Dermis microvascular lymphatic vessel endothelial cell (primary cell): ENCODE results near the gene DGKG. TPM values are rescaled to one million over a fixed set of nuclear protein-coding genes. Genes with fewer than 3 reads are reported as not detected.

Experiments
- DNase-seq, 2 donors: peaks; one replicate each; pipeline versions ENCODE4 v3.0.0 to v3.0.0-alpha.2; 2010; ENCODE audit warnings: low read depth in 2 of 2
- total RNA-seq: library from RNA; depleted of rRNA; stranded (reverse); fragments of >200 nt; gene quantifications from 2 replicates; pipeline ENCODE4 v1.2.1, GENCODE V29; 2014

The DGKG gene
- total RNA-seq, 1 donor from 2014 or later = 2.2 TPM

GRCh38 chr3:186318135-186318534, 43.9 kb downstream of the DGKG start:
- no peak for DNase-seq

- DNase-seq = no peak
Observed at GRCh38 chr3:186317478-186317877, 44.6 kb downstream of the DGKG start.

GRCh38 chr3:186316666-186317260, 45.3 kb downstream of the DGKG start:
- no peak for DNase-seq

GRCh38 chr3:186315581-186316354, 46.3 kb downstream of the DGKG start:
- DNase-seq = no peak

- no peak for DNase-seq
Observed at GRCh38 chr3:186314896-186315295, 47.1 kb downstream of the DGKG start.

GRCh38 chr3:186311441-186311840, 50.6 kb downstream of the DGKG start:
- DNase-seq = no peak

GRCh38 chr3:186308549-186308948, 53.5 kb downstream of the DGKG start:
- DNase-seq = no peak

- peak; percentile 18 to 56 for DNase-seq
Observed at GRCh38 chr3:186307594-186308221, 54.3 kb downstream of the DGKG start.

GRCh38 chr3:186305286-186305685, 56.7 kb downstream of the DGKG start:
- no peak for DNase-seq

- no peak for DNase-seq
Observed at GRCh38 chr3:186303965-186304364, 58.1 kb downstream of the DGKG start.

- DNase-seq = no peak
Observed at GRCh38 chr3:186299327-186299726, 62.7 kb downstream of the DGKG start.

- DNase-seq = no peak
Observed at GRCh38 chr3:186298876-186299275, 63.2 kb downstream of the DGKG start.

GRCh38 chr3:186290796-186291195, 71.2 kb downstream of the DGKG start:
- DNase-seq = no peak

- DNase-seq = no peak
Observed at GRCh38 chr3:186287711-186288110, 74.3 kb downstream of the DGKG start.

GRCh38 chr3:186286114-186286513, 75.9 kb downstream of the DGKG start:
- peak in 1 of 2 donors; percentile 19 for DNase-seq

- no peak for DNase-seq
Observed at GRCh38 chr3:186284661-186285060, 77.4 kb downstream of the DGKG start.

- DNase-seq = no peak
Observed at GRCh38 chr3:186284349-186284652, 77.7 kb downstream of the DGKG start.

- peak in 1 of 2 donors; percentile 36 for DNase-seq
Observed at GRCh38 chr3:186283651-186284348, 78.2 kb downstream of the DGKG start.

GRCh38 chr3:186283096-186283495, 78.9 kb downstream of the DGKG start:
- DNase-seq = peak in 1 of 2 donors; percentile 29

GRCh38 chr3:186281176-186281575, 80.9 kb downstream of the DGKG start:
- DNase-seq = peak in 1 of 2 donors; percentile 42

- no peak for DNase-seq
Observed at GRCh38 chr3:186280737-186281136, 81.3 kb downstream of the DGKG start.

GRCh38 chr3:186277268-186277909, 84.6 kb downstream of the DGKG start:
- peak; percentile 31 to 58 for DNase-seq
